ENCODE results near the gene SKP2.

The SKP2 gene

DNA sequence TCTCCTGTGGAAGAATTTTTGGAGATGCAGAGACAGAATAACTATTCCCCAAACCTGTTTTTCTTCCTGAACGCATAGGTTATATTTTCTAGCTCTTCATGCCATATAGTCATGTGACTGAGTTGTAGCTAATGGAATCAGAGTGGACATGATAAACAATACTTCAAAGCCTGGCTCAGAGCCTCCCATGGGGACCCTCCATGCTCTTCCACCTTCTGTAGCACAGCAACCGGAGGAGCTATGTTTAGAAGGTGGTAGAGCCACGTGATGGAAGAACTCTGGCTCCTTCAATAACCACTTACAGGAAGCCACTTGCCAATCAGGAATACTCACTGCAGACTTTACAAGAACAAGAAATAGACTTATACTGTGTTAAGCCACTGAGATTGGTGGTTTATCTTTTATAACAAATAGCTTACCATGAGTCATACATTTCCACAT, 50.6 kb downstream of the SKP2 start:
- DNase-seq (ENCODE audit: low spot score): no peak

DNA sequence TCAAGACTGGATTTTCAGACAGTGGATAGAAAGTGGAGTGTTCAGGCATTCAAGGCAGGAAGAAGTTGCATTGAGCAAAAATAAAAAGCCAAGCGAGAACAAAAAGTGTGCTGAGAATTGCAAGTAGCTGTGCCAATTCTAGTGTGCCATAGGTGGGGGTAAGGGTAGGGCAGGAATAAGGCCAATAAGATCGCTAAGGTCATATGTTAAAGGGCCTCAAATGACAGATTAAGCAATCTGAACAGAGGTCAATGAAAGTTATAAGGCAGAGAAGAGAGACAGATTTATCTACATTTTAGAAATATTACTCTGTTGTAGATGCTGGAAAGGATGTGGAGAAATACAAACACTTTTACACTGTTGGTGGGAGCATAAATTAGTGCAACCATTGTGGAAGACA, 53.4 kb downstream of the SKP2 start:
- DNase-seq (ENCODE audit: low spot score): no peak

DNA sequence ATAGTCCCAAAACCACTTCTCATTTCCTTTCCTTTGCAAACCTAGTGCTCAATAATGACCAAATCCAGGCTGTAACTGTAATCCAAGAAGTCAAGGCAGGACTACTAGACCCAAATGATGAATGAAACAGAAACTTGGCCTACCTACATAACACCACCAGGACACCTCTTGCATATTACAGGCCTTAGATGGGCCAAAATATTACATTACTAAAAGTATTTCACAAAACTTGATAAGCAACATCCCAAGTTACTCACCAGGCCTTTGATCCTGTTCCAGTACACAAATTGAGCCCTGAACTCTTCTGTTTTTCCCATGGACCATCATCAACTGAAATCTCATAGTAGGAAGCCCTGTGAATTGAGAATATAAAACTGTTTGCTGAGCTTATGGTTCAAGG, 55.0 kb downstream of the SKP2 start:
- DNase-seq (ENCODE audit: low spot score): no peak

DNA sequence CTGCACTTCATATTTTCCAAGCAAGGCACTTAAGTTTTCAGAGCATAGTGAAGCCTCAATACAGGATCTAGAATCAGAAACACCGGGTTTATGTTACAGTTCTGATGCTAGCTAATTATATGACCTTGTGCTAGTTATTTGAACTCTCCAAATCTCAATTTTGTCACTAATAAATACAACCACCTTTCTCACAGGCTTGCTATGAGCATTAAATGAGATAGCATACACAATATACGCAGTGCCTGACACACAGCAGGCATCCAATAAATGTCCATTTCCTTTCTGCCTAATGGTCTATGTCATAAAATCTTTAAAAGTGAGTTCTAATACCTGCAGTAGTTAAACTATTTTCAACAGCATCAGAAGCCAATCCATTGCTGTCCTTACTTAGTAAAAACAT, 56.9 kb downstream of the SKP2 start:
- no peak for DNase-seq (ENCODE audit: low spot score)

DNA sequence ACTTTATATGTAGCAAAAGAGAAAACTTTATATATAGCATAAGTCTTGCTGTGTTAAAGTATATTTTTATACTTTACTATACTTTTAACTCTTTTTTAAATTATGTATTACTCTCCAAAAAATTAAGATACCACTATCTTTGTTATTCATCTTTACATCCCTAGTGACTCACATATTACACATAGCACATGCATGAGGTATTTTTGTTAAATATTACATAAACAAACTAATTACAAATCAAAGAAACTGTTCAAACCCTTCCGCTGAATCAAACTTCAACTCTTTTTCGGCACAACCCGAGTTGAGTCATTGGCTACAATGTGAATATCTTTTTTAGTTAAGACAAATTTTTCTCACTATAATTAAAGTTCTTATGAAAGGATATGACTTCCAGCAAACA, 57.8 kb downstream of the SKP2 start:
- no peak for DNase-seq (ENCODE audit: low spot score)

DNA sequence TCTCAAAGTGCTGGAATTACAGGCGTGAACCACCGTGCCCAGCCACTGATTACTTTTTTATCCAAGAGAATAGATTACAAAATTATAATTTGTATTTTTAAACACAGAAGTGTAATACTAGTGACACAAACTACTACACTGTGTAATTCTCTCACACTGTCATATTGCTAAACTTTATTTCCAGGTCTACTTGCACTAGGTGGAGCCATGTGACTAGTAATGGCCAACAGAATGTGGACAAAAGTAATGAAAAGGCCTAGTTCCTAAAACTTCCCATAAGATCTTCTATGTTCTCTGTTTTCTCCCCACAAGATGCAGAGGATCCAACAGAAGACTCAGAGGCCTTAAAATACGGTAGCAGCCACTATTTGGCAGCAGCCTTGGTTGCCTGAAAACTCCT, 62.5 kb downstream of the SKP2 start:
- peak; percentile 50 for DNase-seq (ENCODE audit: low spot score)

DNA sequence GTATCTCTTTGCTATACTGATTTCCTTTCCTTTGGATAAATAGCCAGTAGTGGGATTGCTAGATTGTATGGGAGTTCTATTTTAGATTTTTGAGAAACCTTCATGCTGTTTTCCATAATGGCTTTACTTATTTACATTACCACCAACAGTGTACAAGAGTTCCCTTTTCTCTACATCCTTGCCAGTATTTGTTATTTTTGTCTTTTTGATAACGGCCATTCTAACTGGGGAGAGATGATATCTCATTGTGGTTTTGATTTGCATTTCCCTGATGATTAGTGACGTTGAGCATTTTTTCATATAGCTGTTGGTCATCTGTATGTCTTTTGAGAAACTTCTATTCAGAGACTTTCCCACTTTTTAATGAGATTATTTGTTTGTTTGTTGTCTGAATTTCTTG, 64.0 kb downstream of the SKP2 start:
- DNase-seq (ENCODE audit: low spot score): no peak

DNA sequence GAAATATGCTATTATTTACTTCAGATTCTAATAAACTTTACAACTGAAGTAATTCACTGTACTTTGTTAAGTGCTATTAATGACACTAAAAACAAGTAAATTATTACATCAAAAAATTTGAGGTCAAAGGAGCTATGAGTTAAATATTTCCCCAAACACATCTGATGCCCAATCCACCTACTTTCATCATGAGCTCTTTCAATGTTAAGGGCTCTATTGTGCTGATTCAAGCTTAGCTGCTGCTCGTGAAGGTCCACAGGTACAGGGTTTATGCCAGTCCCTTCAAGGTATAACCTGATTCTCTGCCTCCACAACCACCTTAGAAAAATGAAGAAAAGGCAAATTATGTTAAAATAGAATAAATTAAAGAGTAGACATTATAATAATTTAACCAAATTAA, 65.7 kb downstream of the SKP2 start:
- DNase-seq (ENCODE audit: low spot score): no peak

DNA sequence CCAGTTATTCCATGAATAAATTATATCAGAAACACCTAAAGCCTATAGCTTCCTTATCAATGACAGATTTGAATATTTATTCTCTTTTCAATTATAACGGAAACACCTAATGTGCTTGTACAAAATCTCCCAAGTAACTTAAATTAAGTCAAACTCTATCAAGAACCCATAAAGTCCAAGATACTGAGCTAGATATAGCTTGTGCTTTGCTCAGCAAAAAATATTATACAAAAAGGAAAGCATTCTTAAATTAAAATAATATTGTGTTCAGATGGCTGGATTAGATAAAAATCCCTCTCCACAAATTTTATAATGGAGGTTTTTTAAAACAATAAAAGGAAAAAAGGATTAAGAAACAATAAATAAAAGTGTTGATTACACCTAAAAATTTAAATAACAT, 66.1 kb downstream of the SKP2 start:
- DNase-seq (ENCODE audit: low spot score): no peak

DNA sequence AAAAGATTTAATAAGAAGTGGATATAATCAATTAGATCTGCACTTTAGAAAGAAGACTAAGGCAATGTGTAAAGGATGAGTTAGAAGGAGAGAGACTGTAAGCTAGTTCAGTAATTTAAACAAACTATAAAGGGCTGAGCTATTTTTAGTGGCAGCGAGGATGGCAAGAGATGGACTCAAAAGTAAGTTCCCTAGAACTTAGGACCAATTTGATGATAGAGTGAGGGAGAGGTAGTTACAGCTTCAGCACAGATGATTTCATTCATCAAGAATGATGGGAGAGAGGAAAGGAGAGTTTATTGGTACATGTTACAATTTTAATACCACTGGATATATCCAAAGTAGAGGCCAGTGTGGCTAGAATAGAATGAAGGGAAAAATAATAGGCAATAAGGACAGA, 70.7 kb downstream of the SKP2 start:
- DNase-seq (ENCODE audit: low spot score): no peak

DNA sequence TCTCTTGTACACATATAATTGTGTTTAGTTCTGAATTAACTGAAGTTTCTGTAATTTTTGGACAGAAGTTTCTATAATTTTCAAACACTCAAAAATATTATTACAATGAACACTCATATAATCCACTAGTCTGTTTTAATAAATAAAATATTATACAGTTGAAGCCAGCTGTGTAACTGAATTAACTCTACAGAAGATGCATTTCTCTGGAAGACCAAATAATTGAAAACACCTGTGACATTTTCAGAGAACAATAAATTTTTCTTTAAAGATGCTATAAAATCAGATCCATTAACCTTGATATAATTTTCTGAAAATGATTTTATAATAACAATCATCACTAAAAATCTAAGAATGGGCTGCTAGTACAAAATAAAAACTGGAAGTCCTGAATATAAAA, 75.1 kb downstream of the SKP2 start:
- no peak for DNase-seq (ENCODE audit: low spot score)

DNA sequence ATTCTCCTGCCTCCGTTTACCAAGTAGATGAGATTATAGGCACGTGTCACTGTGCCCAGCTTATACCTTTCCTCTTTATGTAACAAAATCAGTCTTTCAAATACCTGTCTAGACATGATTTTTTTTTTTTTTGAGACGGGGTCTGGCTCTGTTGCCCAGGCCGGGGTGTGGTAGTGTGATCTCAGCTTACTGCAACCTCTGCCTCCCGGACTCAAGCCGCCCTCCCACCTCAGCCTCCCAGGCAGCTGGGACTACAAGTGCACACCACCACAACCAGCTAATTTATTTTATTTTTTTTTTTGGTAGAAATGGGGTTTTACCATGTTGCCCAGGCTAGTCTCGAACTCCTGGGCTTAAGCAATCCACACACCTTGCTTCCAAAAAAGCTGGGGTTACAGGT, 76.6 kb downstream of the SKP2 start:
- no peak for DNase-seq (ENCODE audit: low spot score)

DNA sequence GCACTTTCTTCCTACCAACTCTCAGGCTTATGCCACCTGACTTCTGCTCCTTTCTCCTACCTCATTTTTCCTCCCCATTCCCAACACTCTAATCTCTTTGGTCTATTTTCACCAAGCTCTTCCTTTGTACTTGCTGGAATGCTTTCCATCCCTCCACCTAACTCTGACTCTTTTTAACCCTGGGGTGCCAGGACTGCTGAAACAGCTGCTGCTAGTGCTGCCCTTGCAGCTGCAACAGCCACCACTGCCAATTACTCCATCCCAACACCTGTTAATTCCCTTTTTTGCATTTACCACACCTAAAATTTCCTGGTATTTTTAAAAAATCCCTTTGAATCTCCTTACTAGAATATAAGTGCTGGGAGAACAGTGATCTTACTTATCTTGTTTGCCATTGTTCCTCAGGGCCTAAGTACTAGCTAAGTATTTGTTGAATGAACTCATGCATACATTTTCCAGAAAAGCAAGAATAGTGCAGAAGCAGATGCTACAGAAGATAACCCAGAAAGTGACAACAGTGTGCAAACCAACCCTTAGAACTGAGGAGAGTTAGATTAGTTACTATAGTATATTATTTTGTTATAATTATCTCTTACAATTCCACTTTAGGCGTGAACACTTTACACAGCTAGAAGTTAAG, 78.4 kb downstream of the SKP2 start:
- DNase-seq (ENCODE audit: low spot score): no peak

DNA sequence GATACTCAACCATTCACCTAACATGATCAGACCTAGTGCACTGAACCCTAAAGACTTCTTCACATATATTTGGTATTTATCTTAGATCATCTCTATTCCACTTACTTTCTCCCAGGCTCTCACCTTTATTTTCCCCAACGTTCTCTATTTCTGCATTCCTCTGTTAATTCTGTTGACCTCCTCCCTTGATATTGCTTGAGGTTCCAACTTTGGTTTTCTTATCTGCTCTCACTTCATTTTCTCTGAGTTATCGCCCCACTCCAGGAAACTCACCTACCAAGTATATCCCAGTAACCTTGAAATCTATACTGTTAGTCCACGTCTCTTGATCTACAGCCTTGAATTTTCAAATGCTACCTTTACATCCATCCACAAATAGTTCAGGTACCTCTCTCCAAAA, 80.6 kb downstream of the SKP2 start:
- no peak for DNase-seq (ENCODE audit: low spot score)
